B cell (primary cell): Measurements from ENCODE around the gene HHATL. TPM values are rescaled to one million over a fixed set of nuclear protein-coding genes. Genes with fewer than 3 reads are reported as not detected.

Experiments used
- ATAC-seq: fragments of 200-7000 bp; cut with Tn5 transposase; one replicate; pipeline ENCODE4 v1.10.0; 2021; ENCODE audit warnings: low read depth, mild to moderate bottlenecking, moderate number of reproducible peaks, moderate library complexity
- CTCF ChIA-PET: fragments of 350-600 bp; sonication (Branson Sonifier 250); formaldehyde crosslinking; loops from one replicate; lab custom pipeline; 2021; ENCODE audit warnings: antibody characterized with exemption, inconsistent platforms; lab: Charles Lee
- POLR2A ChIA-PET: fragments of 350-600 bp; sonication (Branson Sonifier 250); formaldehyde crosslinking; loops from one replicate; lab custom pipeline; 2021; ENCODE audit warnings: antibody characterized with exemption; lab: Charles Lee
- DNase-seq: peaks from one replicate; pipeline ENCODE4 v3.0.0; 2013
- H2AFZ ChIP-seq: 2 replicates; pipeline ENCODE4 v1.6.1; 2012; ENCODE audit warnings: mild to moderate bottlenecking, low read depth, low read length; ENCODE audit not compliant: insufficient read depth, poor library complexity, severe bottlenecking
- H3K27ac ChIP-seq, 2 donors: 1 replicate in 1 of 2; 2 replicates in 1 of 2; pipeline ENCODE4 v1.5.1; 2012 to 2013; ENCODE audit warnings: low read length in 2 of 2, mild to moderate bottlenecking in 2 of 2, moderate library complexity in 1 of 2
- H3K27me3 ChIP-seq, 4 experiments: fragments of 200-600 bp in 1 of 4; sonication (generic) in 1 of 4; replicated peaks in 1 of 4; 1 replicate in 2 of 4; 2 replicates in 2 of 4; pipeline versions ENCODE4 v1.6.1 to v1.7.0; 2013 to 2016; ENCODE audit warnings: low read length in 3 of 4, mild to moderate bottlenecking in 2 of 4, mixed read lengths in 1 of 4, moderate library complexity in 1 of 4; ENCODE audit not compliant: insufficient read depth in 4 of 4, control insufficient read depth in 3 of 4; ENCODE audit errors: control extremely low read depth in 1 of 4
- H3K36me3 ChIP-seq, 2 experiments: replicated peaks in 1 of 2; 1 replicate in 1 of 2; 2 replicates in 1 of 2; pipeline versions ENCODE4 v1.6.1 to v1.7.1; 2013; ENCODE audit warnings: low read length in 1 of 2; ENCODE audit not compliant: insufficient read depth in 2 of 2, control insufficient read depth in 1 of 2; ENCODE audit errors: control extremely low read depth in 1 of 2, extremely low read depth in 1 of 2
- H3K4me1 ChIP-seq, 2 donors: fragments of 200-600 bp in 1 of 2; sonication (generic) in 1 of 2; 1 replicate in 1 of 2; 2 replicates in 1 of 2; pipeline versions ENCODE4 v1.5.1 to v1.6.1; 2013 to 2017; ENCODE audit warnings: low read length in 2 of 2; ENCODE audit not compliant: control insufficient read depth in 2 of 2, insufficient read depth in 2 of 2
- H3K4me2 ChIP-seq: replicated peaks from 2 replicates; pipeline ENCODE3; 2012; ENCODE audit warnings: mild to moderate bottlenecking, low read depth, low read length; ENCODE audit not compliant: poor library complexity, severe bottlenecking
- H3K4me3 ChIP-seq, 5 experiments: fragments of 200-600 bp in 1 of 5; sonication (generic) in 1 of 5; 1 replicate in 3 of 5; 2 replicates in 2 of 5; pipeline versions ENCODE4 v1.5.1 to v1.7.0; 2011 to 2016; ENCODE audit warnings: low read length in 4 of 5, mild to moderate bottlenecking in 4 of 5, low read depth in 2 of 5, control low read depth in 1 of 5, moderate library complexity in 1 of 5; ENCODE audit not compliant: insufficient read depth in 1 of 5; ENCODE audit errors: control extremely low read depth in 1 of 5, extremely low read depth in 1 of 5
- H3K79me2 ChIP-seq: fragments of 200-600 bp; sonication (generic); one replicate; pipeline ENCODE4 v1.6.0; 2016; ENCODE audit warnings: low read length; ENCODE audit not compliant: control insufficient read depth, insufficient read depth
- H3K9ac ChIP-seq: fragments of 200-600 bp; sonication (generic); 2 replicates; pipeline ENCODE4 v1.6.1; 2017; ENCODE audit warnings: mild to moderate bottlenecking, low read length, moderate library complexity
- H3K9me3 ChIP-seq, 3 donors: one replicate each; pipeline versions ENCODE4 v1.6.1 to v1.7.1; 2013; ENCODE audit warnings: low read length in 2 of 3; ENCODE audit not compliant: control insufficient read depth in 2 of 3, insufficient read depth in 1 of 3; ENCODE audit errors: control extremely low read depth in 1 of 3
- H4K20me1 ChIP-seq: 2 replicates; pipeline ENCODE4 v1.6.0; 2012; ENCODE audit warnings: mild to moderate bottlenecking, low read length; ENCODE audit not compliant: insufficient read depth, control insufficient read depth, poor library complexity, severe bottlenecking
- H3K27ac Mint-ChIP-seq: one replicate; pipeline ENCODE4 v1.8.0; 2021; ENCODE audit warnings: mixed read lengths
- H3K27me3 Mint-ChIP-seq: one replicate; pipeline ENCODE4 v1.8.0; 2021; ENCODE audit warnings: mixed read lengths
- H3K4me1 Mint-ChIP-seq: one replicate; pipeline ENCODE4 v1.8.0; 2021; ENCODE audit warnings: mixed read lengths
- H3K4me3 Mint-ChIP-seq: one replicate; pipeline ENCODE4 v1.8.0; 2021; ENCODE audit warnings: mixed read lengths
- H3K9me3 Mint-ChIP-seq: one replicate; pipeline ENCODE4 v1.8.0; 2022; ENCODE audit warnings: mixed read lengths; ENCODE audit not compliant: insufficient read depth
- CTCF ChIP-seq: fragments of 200-600 bp; IDR thresholded peaks from one replicate; pipeline ENCODE4 v1.8.0; 2022; ENCODE audit warnings: antibody characterized with exemption, mild to moderate bottlenecking
- EZH2 ChIP-seq: IDR thresholded peaks from 2 replicates; pipeline ENCODE4 v1.6.1; 2012; ENCODE audit warnings: borderline replicate concordance, low read depth, mild to moderate bottlenecking, moderate library complexity, low read length; ENCODE audit not compliant: insufficient read depth, poor library complexity, severe bottlenecking
- WGBS: methylation state at CpG from one replicate; pipeline ENCODE4 v1.1.5; 2013; ENCODE audit warnings: missing lambda C conversion rate; ENCODE audit not compliant: insufficient coverage; 5-methylcytosine and 5-hydroxymethylcytosine counted together
- intact Hi-C: fragments of 100-400 bp; cut with micrococcal nuclease; formaldehyde crosslinking; loops from one replicate; pipeline ENCODE4 v1.10.0; 2022
- polyA minus RNA-seq: library from RNA; depleted of rRNA, polyadenylated mRNA; stranded (reverse); fragments of >200 nt; gene quantifications from 2 replicates; pipeline ENCODE4 v1.2.3, GENCODE V29; 2012
- polyA plus RNA-seq: library from polyadenylated mRNA; depleted of rRNA; stranded (reverse); fragments of >200 nt; gene quantifications from 2 replicates; pipeline ENCODE4 v1.2.3, GENCODE V29; 2012
- total RNA-seq, 2 donors: library from RNA; stranded (reverse); fragments of 120-200 nt in 1 of 2; gene quantifications; 1 replicate in 1 of 2; 2 replicates in 1 of 2; pipeline versions ENCODE4 v1.2.3 to v1.2.4, GENCODE V29; 2013 to 2022

HHATL gene
- total RNA-seq (not detected in 2 replicates), polyA plus RNA-seq (not detected in 2 replicates), polyA minus RNA-seq (not detected in 2 replicates)
- total RNA-seq (2013), result 0.56 TPM

GRCh38 chr3:42702066-42702951, at the start of gene HHATL:
Gene HHATL (minus strand): TSS chr3:42702798. CDS start chr3:42700826, 1,972 bp downstream.
- no peak within 1 kb of the TSS for H3K27ac ChIP-seq
- no peak within 1 kb of the TSS for H2AFZ ChIP-seq
- ChIA-PET POLR2A (no interaction called here), CTCF (interaction anchor here (0.6 to 0.9 kb wide), 2 partner anchors 42 to 99 kb away, joined by 3 to 4 read pairs; no protein-coding TSS in a partner anchor)
- no peak within 1 kb of the TSS for H3K4me3 ChIP-seq
- no peaks in the 10 kb centered on the region for H3K36me3 ChIP-seq
- H3K9ac ChIP-seq, result no peak within 1 kb of the TSS
- 81% methylated on average over 17 of the region's 21 CpGs for WGBS
- Mint-ChIP-seq H3K4me3 (no peak within 1 kb of the TSS), H3K27ac (no peak within 1 kb of the TSS), H3K9me3 (no peaks in the 10 kb centered on the region), H3K4me1 (no peaks in the 10 kb centered on the region), H3K27me3 (peaks cover 4% of the 10 kb centered on the region)
- no peaks in the 10 kb centered on the region for H3K4me1 ChIP-seq
- H3K9me3 ChIP-seq, result peaks cover 0 to 15% (median 0%) of the 10 kb centered on the region in 3 donors
- DNase-seq (no peak), ATAC-seq (no peak)
- no peaks in the 10 kb centered on the region for H3K79me2 ChIP-seq
- no peaks in the 10 kb centered on the region for H4K20me1 ChIP-seq
- intact Hi-C loops, result no loop called here
- no peak for TF ChIP-seq EZH2
- TF ChIP-seq CTCF, result no peak
- peaks cover 0 to 18% (median 0%) of the 10 kb centered on the region in 4 experiments for H3K27me3 ChIP-seq
- H3K4me2 ChIP-seq, result no peak within 1 kb of the TSS

- H3K4me3 ChIP-seq, result no peak overlapping the region
- no peak overlapping the region for H3K27ac ChIP-seq
- no peak for DNase-seq
- Mint-ChIP-seq H3K27me3 (no peaks in the 10 kb centered on the region), H3K4me3 (no peak overlapping the region), H3K27ac (no peak overlapping the region), H3K4me1 (peaks cover 9% of the 10 kb centered on the region), H3K9me3 (no peaks in the 10 kb centered on the region)
- H4K20me1 ChIP-seq, result no peaks in the 10 kb centered on the region
- no peak overlapping the region for H2AFZ ChIP-seq
- H3K36me3 ChIP-seq, result no peaks in the 10 kb centered on the region
- 93% methylated on average over 9 of the region's 9 CpGs for WGBS
- intact Hi-C loops, result no loop called here
- ChIA-PET POLR2A (no interaction called here), CTCF (interaction anchor here (1.1 to 1.3 kb wide), 2 partner anchors 11 to 504 kb away, joined by 3 to 5 read pairs; no protein-coding TSS in a partner anchor)
- H3K4me1 ChIP-seq, result peaks cover 0 to 3% of the 10 kb centered on the region in 2 donors
- no peaks in the 10 kb centered on the region for H3K79me2 ChIP-seq
- no peak for TF ChIP-seq CTCF
- TF ChIP-seq EZH2, result no peak
- no peak overlapping the region for H3K4me2 ChIP-seq
- H3K27me3 ChIP-seq, result no peaks in the 10 kb centered on the region
- no peak for ATAC-seq
- no peak overlapping the region for H3K9ac ChIP-seq
- no peaks in the 10 kb centered on the region for H3K9me3 ChIP-seq
Measured at GRCh38 chr3:42751609-42752008, 49.0 kb upstream of the HHATL start.
